Fibroblast of mammary gland (primary cell): ENCODE data around the gene HK2.
"Not testable (repeated sequence)": the region's sequence is repeated elsewhere in the genome, so short reads cannot be mapped to it uniquely, and the experiment has no call there.

Experiments
- DNase-seq: peaks from one replicate; pipeline ENCODE4 v3.0.0-alpha.2; 2010; ENCODE audit warnings: low read depth
- H3K4me3 ChIP-seq: 2 replicates; pipeline ENCODE4 v1.5.1; 2011; ENCODE audit warnings: low read depth, mild to moderate bottlenecking, low read length, moderate library complexity; ENCODE audit not compliant: control insufficient read depth
- CTCF ChIP-seq: conservative IDR thresholded peaks from 2 replicates; pipeline ENCODE4 v1.5.1; 2011; ENCODE audit warnings: low read depth, low read length, inconsistent platforms; ENCODE audit not compliant: control insufficient read depth, insufficient read depth

HK2 gene

GRCh38 chr2:74896232-74896631, 62.3 kb downstream of the HK2 start:
- H3K4me3 ChIP-seq, result no peak overlapping the region
- no peak for DNase-seq
- no peak for TF ChIP-seq CTCF

- H3K4me3 ChIP-seq, DNase-seq: not testable (repeated sequence)
Measured at GRCh38 chr2:74900225-74900624, 66.3 kb downstream of the HK2 start.

GRCh38 chr2:74902281-74902860, 68.4 kb downstream of the HK2 start:
- DNase-seq, result no peak
- H3K4me3 ChIP-seq, result no peak overlapping the region
- no peak for TF ChIP-seq CTCF

- DNase-seq, result no peak
- H3K4me3 ChIP-seq, result no peak overlapping the region
- no peak for TF ChIP-seq CTCF
Measured at GRCh38 chr2:74906395-74906794, 72.5 kb downstream of the HK2 start.

- DNase-seq, H3K4me3 ChIP-seq: not testable (repeated sequence)
Measured at GRCh38 chr2:74907560-74907959, 73.6 kb downstream of the HK2 start.

- no peak for DNase-seq
- TF ChIP-seq CTCF, result no peak
- peak overlapping the region; percentile 7 for H3K4me3 ChIP-seq
Measured at GRCh38 chr2:74908748-74909444, 75.0 kb downstream of the HK2 start.

GRCh38 chr2:74910245-74910644, 76.3 kb downstream of the HK2 start:
- DNase-seq, result no peak
- TF ChIP-seq CTCF, result no peak

GRCh38 chr2:74911061-74911460, 77.1 kb downstream of the HK2 start:
- TF ChIP-seq CTCF, result no peak
- DNase-seq, result no peak
- H3K4me3 ChIP-seq, result no peak overlapping the region

More at GRCh38 chr2:74910245-74910644, 76.3 kb downstream of the HK2 start:
- no peak overlapping the region for H3K4me3 ChIP-seq
